ENCODE data around the gene KDM8.

- TF ChIP-seq CTCF (IDR thresholded peaks at IDR 0.05) (no peak), POLR2A (IDR thresholded peaks at IDR 0.05) (no peak)
These were observed 18.4 kb downstream of the KDM8 start for GRCh38 chr16:27221576-27222248.

All from gastroesophageal sphincter (tissue), 3 donors.